Common myeloid progenitor, CD34-positive (primary cell): Measurements from ENCODE around the gene JAG2.
A peak's percentile ranks its signal among the peaks of the same experiment; 100 is the strongest.

Source experiments
- CTCF ChIA-PET: fragments of 350-600 bp; sonication (Branson Sonifier 250); formaldehyde crosslinking; loops from one replicate; lab custom pipeline; 2021; ENCODE audit warnings: antibody characterized with exemption; lab: Charles Lee
- POLR2A ChIA-PET: fragments of 350-600 bp; sonication (Branson Sonifier 250); formaldehyde crosslinking; loops from one replicate; lab custom pipeline; 2021; ENCODE audit warnings: antibody characterized with exemption; lab: Charles Lee
- DNase-seq, 3 donors: peaks; one replicate each; pipeline versions ENCODE4 v3.0.0 to v3.0.0-alpha.2; 2013
- H3K27ac ChIP-seq, 2 experiments: 1 replicate in 1 of 2; 2 replicates in 1 of 2; pipeline ENCODE4 v1.7.0; 2013; ENCODE audit warnings: inconsistent platforms in 2 of 2, low read length in 2 of 2, mild to moderate bottlenecking in 2 of 2, low read depth in 1 of 2, moderate library complexity in 1 of 2; ENCODE audit not compliant: severe bottlenecking in 2 of 2, insufficient read depth in 1 of 2, poor library complexity in 1 of 2
- H3K27me3 ChIP-seq, 5 experiments: replicated peaks in 2 of 5; 1 replicate in 3 of 5; 2 replicates in 2 of 5; pipeline versions ENCODE4 v1.6.1 to v1.7.0; 2013; ENCODE audit warnings: low read length in 4 of 5, mild to moderate bottlenecking in 2 of 5, moderate library complexity in 2 of 5, inconsistent platforms in 1 of 5; ENCODE audit not compliant: insufficient read depth in 5 of 5, control insufficient read depth in 4 of 5
- H3K36me3 ChIP-seq, 4 experiments: 1 replicate in 2 of 4; 2 replicates in 2 of 4; pipeline versions ENCODE4 v1.6.1 to v1.7.0; 2013; ENCODE audit warnings: low read length in 3 of 4, control low read depth in 1 of 4, mild to moderate bottlenecking in 1 of 4; ENCODE audit not compliant: control insufficient read depth in 4 of 4, insufficient read depth in 4 of 4
- H3K4me1 ChIP-seq, 4 experiments: 1 replicate in 3 of 4; 2 replicates in 1 of 4; pipeline versions ENCODE4 v1.6.1 to v1.7.1; 2013; ENCODE audit warnings: low read length in 3 of 4, mild to moderate bottlenecking in 3 of 4, control low read depth in 1 of 4, inconsistent platforms in 1 of 4, moderate library complexity in 1 of 4; ENCODE audit not compliant: control insufficient read depth in 4 of 4, insufficient read depth in 4 of 4; ENCODE audit errors: control extremely low read depth in 1 of 4
- H3K4me3 ChIP-seq, 7 experiments: 1 replicate in 4 of 7; 2 replicates in 3 of 7; pipeline versions ENCODE4 v1.5.1 to v1.7.0; 2013; ENCODE audit warnings: mild to moderate bottlenecking in 7 of 7, low read length in 6 of 7, moderate library complexity in 6 of 7, inconsistent platforms in 2 of 7, low read depth in 2 of 7, control low read depth in 1 of 7; ENCODE audit not compliant: insufficient read depth in 4 of 7, control insufficient read depth in 1 of 7; ENCODE audit errors: extremely low read depth in 1 of 7
- H3K9me3 ChIP-seq, 5 experiments: 1 replicate in 4 of 5; 2 replicates in 1 of 5; pipeline versions ENCODE4 v1.6.1 to v1.7.1; 2013; ENCODE audit warnings: low read length in 4 of 5, mild to moderate bottlenecking in 2 of 5, inconsistent platforms in 1 of 5, low read depth in 1 of 5, moderate library complexity in 1 of 5; ENCODE audit not compliant: control insufficient read depth in 4 of 5, insufficient read depth in 2 of 5; ENCODE audit errors: control extremely low read depth in 1 of 5
- WGBS: methylation state at CpG from one replicate; pipeline ENCODE4 v1.1.5; 2013; ENCODE audit not compliant: insufficient coverage; 5-methylcytosine and 5-hydroxymethylcytosine counted together

JAG2 gene

DNA sequence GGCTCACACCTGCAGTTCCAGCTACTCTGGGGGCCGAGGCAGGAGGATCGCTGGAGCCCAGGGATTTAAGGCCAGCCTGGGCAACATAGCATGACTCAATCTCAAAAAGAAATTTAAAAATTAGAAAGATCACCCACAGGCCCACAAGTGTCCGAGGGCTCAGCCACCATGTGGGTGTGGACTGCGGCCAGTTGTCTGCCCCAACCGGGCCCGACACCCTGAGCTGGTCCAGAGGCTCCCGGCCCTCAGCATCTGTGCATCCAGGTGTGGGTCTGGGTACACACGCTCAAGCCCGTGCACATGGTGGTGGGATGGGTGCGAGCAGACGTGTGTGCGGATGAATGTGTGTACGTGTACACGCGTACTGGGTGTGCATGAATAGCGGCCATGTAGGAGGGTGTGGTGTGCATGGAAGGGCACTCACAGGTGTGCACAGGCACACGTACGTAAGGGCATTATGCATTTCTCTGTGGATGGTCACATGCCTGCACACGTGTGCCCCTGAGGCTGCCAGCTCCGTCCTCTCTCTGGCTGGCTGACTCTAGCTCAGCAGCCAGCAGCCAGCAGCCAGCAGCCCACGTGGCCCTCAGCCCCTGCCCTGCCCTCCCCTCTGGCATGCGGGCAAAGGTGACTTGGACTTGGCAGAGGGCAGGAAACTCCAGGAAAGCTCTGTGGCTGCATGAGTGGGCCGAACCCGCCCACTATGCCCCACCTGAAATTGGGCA lies 35.8 kb upstream of the JAG2 start:
- Histone ChIP-seq H3K9me3 (no peaks in the 10 kb centered on the region), H3K27ac (no peak overlapping the region), H3K4me3 (no peak overlapping the region), H3K4me1 (peaks cover 0 to 54% (median 37%) of the 10 kb centered on the region in 4 experiments), H3K27me3 (peaks cover 0 to 16% (median 3%) of the 10 kb centered on the region in 5 experiments), H3K36me3 (peaks cover 0 to 6% (median 3%) of the 10 kb centered on the region in 4 experiments)
- WGBS: 69% methylated on average over 20 of the region's 24 CpGs
- CTCF ChIA-PET: interaction anchor here (0.6 to 15.1 kb wide), 8 partner anchors 9 to 150 kb away, joined by 3 to 248 read pairs (median 4); partner anchors contain the start of genes BRF1, JAG2 and NUDT14
- peak in 2 of 3 donors; percentile 37 to 58 for DNase-seq
- POLR2A ChIA-PET: interaction anchor here (1.1 to 1.5 kb wide), 3 partner anchors 86 to 118 kb away, joined by 3 read pairs; no protein-coding TSS in a partner anchor

DNA sequence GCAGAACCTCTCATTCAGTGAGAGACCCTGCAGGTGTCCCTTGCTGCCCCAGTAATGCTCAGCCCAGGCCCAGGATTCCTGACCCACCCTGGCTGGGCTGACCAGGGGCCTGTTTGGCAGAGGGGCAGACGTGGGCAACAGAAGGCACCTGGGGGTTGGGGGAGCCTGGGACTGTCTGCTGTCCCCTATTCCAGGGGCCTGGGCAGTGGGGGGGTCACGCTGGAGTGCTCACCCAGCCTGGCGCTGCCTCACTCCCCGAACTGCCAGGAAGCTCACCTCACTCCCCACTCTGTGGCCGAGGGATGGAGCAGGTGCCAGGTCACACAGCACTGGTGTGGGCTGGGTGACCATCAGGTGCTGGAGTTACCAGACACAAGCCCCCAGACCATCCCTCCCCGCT lies 35.1 kb upstream of the JAG2 start:
- ChIA-PET CTCF (interaction anchor here (0.9 to 15.1 kb wide), 7 partner anchors 10 to 431 kb away, joined by 3 to 248 read pairs (median 4); partner anchors contain the start of genes JAG2 and NUDT14), POLR2A (interaction anchor here (1.1 kb wide), 1 partner anchor 87 kb away, joined by 3 read pairs; no protein-coding TSS in a partner anchor)
- H3K36me3 ChIP-seq: no peaks in the 10 kb centered on the region
- H3K4me1 ChIP-seq: peaks cover 0 to 54% (median 40%) of the 10 kb centered on the region in 4 experiments
- no peaks in the 10 kb centered on the region for H3K9me3 ChIP-seq
- peaks cover 0 to 22% (median 8%) of the 10 kb centered on the region in 5 experiments for H3K27me3 ChIP-seq
- H3K27ac ChIP-seq: no peak overlapping the region
- H3K4me3 ChIP-seq: no peak overlapping the region
- WGBS: 90% methylated on average over 4 of the region's 6 CpGs
- DNase-seq: no peak

DNA sequence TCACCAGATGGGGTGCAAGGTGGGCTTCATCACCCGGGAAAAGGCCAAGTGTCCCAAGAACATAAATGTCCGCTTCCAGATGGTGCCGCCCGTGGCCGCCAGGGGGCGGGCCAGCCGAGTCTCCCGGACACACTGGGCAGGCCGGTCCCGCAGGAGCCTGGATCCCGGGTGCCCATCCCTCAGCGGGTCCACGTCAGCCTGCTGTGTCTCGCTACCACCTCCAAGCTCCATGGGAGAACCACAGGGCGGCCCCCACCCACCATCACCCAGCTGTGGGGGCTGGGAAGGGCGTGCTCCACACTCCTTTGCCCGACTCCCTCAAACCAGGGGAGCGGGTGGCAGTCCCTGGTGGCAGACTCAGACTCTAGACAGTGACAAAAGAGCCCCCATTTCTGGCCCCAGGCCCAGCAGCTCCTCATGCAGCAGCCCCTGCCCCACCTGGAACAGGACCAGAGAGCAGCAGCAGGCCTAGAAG lies 34.5 kb upstream of the JAG2 start:
- no peak overlapping the region for H3K4me3 ChIP-seq
- WGBS: 9% methylated on average over 17 of the region's 18 CpGs
- H3K27me3 ChIP-seq: peaks cover 0 to 28% (median 11%) of the 10 kb centered on the region in 5 experiments
- POLR2A ChIA-PET: interaction anchor here (1.1 kb wide), 1 partner anchor 88 kb away, joined by 3 read pairs; no protein-coding TSS in a partner anchor
- peaks cover 0 to 54% (median 40%) of the 10 kb centered on the region in 4 experiments for H3K4me1 ChIP-seq
- CTCF ChIA-PET: interaction anchor here (0.9 to 15.1 kb wide), 11 partner anchors 11 to 430 kb away, joined by 3 to 248 read pairs (median 4); partner anchors contain the start of genes JAG2 and NUDT14
- H3K27ac ChIP-seq: no peak overlapping the region
- peak in 2 of 3 donors; percentile 53 to 55 for DNase-seq
- H3K36me3 ChIP-seq: no peaks in the 10 kb centered on the region
- H3K9me3 ChIP-seq: no peaks in the 10 kb centered on the region

DNA sequence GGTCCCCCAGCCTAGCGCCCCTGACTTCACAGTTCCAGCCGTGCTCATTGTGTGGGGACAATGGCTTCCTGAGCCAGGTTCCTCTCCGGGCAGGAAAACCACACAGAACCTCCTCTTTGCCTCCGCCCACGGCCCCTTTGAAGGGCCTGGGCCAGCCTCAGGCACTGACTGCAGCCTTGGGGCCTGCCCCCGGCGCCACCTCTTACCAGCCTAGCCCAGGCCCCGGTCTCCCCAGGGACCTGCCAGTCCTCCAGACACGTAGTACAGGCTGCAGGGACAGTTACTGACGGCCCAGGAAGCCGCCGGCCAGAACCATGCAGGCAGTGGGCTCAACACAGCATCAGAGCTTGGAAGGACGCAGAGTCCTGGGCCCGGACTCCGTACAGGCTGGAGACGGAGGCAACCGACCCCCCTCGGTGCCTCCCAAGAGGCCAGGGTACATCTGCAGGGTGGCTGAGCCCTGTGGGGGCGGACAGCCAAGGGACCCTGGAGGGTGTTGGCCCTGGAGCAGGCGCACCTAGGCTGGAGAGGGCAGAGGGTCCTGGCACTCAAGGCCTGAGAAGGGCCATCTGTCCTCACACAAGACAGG lies 33.4 kb upstream of the JAG2 start:
- peak overlapping the region in 5 of 7 experiments; percentile 16 to 56 (median 36) for H3K4me3 ChIP-seq
- no peaks in the 10 kb centered on the region for H3K36me3 ChIP-seq
- H3K27ac ChIP-seq: no peak overlapping the region
- ChIA-PET CTCF (interaction anchor here (1.0 to 15.1 kb wide), 16 partner anchors 12 to 150 kb away, joined by 3 to 248 read pairs (median 4); partner anchors contain the start of genes BTBD6, JAG2 and NUDT14), POLR2A (no interaction called here)
- WGBS: 17% methylated on average over 19 of the region's 20 CpGs
- H3K9me3 ChIP-seq: no peaks in the 10 kb centered on the region
- DNase-seq: peak; percentile 67 to 90 (median 85)
- peaks cover 0 to 62% (median 44%) of the 10 kb centered on the region in 4 experiments for H3K4me1 ChIP-seq
- peaks cover 0 to 39% (median 15%) of the 10 kb centered on the region in 5 experiments for H3K27me3 ChIP-seq

DNA sequence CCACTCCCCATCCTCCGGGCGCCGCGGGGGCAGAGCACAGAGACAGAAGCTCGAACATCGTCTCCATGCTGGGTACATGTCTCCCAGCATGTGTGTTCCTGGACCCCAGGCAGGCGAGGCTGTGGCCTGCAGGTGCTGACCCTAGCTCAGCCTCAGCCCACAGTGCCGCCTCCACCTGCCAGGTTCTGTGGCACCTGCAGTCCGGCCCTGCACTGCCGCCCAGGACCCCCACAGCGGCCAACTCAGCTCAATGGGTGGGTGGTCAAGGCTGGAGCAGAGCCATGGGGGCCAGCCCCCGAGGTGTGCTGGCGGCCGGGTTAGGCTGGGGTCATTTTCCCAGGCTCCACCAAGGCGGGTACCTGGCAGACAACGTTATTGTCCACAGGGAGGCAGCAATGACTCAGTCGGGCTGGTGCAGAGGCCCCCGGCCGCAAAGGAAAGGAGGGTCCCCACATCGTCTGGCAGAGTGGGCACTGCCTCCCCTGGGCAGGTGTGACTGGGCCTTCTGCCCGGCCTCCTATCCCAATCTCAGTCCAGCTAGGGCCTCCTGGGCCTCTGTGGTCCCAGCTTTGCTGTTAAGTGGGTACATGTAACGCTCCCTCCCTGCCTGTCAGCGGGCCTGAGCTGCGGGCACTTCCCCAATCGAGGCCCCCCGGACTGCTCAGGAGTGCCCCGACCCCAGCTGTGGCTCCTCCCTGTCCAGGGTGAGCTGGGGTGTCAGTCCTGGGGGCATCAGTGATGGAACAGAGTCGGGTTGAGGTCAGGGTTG lies 32.8 kb upstream of the JAG2 start:
- ChIA-PET CTCF (interaction anchor here (0.9 to 15.1 kb wide), 16 partner anchors 12 to 151 kb away, joined by 3 to 248 read pairs (median 4); partner anchors contain the start of genes BTBD6, JAG2 and NUDT14), POLR2A (no interaction called here)
- H3K27ac ChIP-seq: no peak overlapping the region
- H3K27me3 ChIP-seq: peaks cover 0 to 46% (median 15%) of the 10 kb centered on the region in 5 experiments
- H3K4me1 ChIP-seq: peaks cover 0 to 68% (median 51%) of the 10 kb centered on the region in 4 experiments
- WGBS: 39% methylated on average over 25 of the region's 28 CpGs
- no peaks in the 10 kb centered on the region for H3K36me3 ChIP-seq
- peak overlapping the region in 4 of 7 experiments; percentile 16 to 56 (median 40) for H3K4me3 ChIP-seq
- H3K9me3 ChIP-seq: no peaks in the 10 kb centered on the region
- peak in 1 of 3 donors; percentile 90 for DNase-seq

DNA sequence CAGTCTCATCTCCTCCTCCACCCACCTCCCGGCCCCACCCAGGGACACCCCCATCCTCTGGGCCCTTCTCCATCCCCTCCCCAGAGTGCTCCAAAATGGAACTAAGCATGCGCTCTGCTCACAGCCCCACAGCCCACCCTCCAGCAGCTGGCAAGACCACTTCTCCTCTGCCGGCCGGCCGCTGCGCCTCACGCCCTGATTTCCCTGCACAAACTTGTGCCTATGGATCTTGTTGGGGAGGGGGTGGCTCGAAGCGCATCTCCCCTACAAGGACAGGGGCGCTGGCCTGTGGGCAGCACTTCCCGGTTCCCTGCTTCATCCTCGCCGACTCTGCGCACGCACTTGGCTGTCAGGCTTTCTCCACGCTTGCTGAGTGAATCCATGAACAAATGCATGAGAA lies 32.1 kb upstream of the JAG2 start:
- H3K27ac ChIP-seq: no peak overlapping the region
- no peaks in the 10 kb centered on the region for H3K36me3 ChIP-seq
- POLR2A ChIA-PET: no interaction called here
- H3K4me3 ChIP-seq: peak overlapping the region in 1 of 7 experiments; percentile 36
- CTCF ChIA-PET: interaction anchor here (0.9 to 15.1 kb wide), 8 partner anchors 11 to 152 kb away, joined by 3 to 248 read pairs (median 5); partner anchors contain the start of genes JAG2 and NUDT14
- H3K9me3 ChIP-seq: no peaks in the 10 kb centered on the region
- WGBS: 60% methylated on average over 13 of the region's 16 CpGs
- H3K27me3 ChIP-seq: peaks cover 0 to 53% (median 19%) of the 10 kb centered on the region in 5 experiments
- peaks cover 0 to 71% (median 58%) of the 10 kb centered on the region in 4 experiments for H3K4me1 ChIP-seq
- no peak for DNase-seq
